ENCODE measurements around the gene ADPRHL1. TPM values are rescaled to one million over a fixed set of nuclear protein-coding genes. Genes with fewer than 3 reads are reported as not detected.

ADPRHL1 gene
- total RNA-seq, 4 donors from 2014 or later, result 6.9 to 15.5 (median 12.6) TPM

GRCh38 chr13:113420232-113420631 lies 33.1 kb downstream of the ADPRHL1 start:
- H3K36me3 ChIP-seq, result no peaks in the 10 kb centered on the region
- H3K4me3 ChIP-seq, result no peak overlapping the region
- peaks cover 0 to 13% (median 0%) of the 10 kb centered on the region in 4 donors for H3K4me1 ChIP-seq
- 90 to 92% methylated on average over 15 of the region's 15 CpGs for WGBS, 2 donors
- peaks cover 0 to 20% of the 10 kb centered on the region in 2 donors for H3K27me3 ChIP-seq
- H3K27ac ChIP-seq, result no peak overlapping the region
- H3K9me3 ChIP-seq, result no peaks in the 10 kb centered on the region
- DNase-seq (ENCODE audit: low spot score in 2 of 2), result no peak
- TF ChIP-seq EP300 (IDR thresholded peaks at IDR 0.05) (no peak), POLR2A (IDR thresholded peaks at IDR 0.05) (no peak)
- TF ChIP-seq, protein P1, sequence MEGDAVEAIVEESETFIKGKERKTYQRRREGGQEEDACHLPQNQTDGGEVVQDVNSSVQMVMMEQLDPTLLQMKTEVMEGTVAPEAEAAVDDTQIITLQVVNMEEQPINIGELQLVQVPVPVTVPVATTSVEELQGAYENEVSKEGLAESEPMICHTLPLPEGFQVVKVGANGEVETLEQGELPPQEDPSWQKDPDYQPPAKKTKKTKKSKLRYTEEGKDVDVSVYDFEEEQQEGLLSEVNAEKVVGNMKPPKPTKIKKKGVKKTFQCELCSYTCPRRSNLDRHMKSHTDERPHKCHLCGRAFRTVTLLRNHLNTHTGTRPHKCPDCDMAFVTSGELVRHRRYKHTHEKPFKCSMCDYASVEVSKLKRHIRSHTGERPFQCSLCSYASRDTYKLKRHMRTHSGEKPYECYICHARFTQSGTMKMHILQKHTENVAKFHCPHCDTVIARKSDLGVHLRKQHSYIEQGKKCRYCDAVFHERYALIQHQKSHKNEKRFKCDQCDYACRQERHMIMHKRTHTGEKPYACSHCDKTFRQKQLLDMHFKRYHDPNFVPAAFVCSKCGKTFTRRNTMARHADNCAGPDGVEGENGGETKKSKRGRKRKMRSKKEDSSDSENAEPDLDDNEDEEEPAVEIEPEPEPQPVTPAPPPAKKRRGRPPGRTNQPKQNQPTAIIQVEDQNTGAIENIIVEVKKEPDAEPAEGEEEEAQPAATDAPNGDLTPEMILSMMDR (IDR thresholded peaks at IDR 0.05), result no peak

GRCh38 chr13:113419531-113420193 lies 33.6 kb downstream of the ADPRHL1 start:
- Histone ChIP-seq H3K27me3 (peaks cover 0 to 20% of the 10 kb centered on the region in 2 donors), H3K4me1 (peaks cover 0 to 13% (median 0%) of the 10 kb centered on the region in 4 donors), H3K36me3 (no peaks in the 10 kb centered on the region), H3K4me3 (no peak overlapping the region), H3K9me3 (no peaks in the 10 kb centered on the region), H3K27ac (no peak overlapping the region)
- TF ChIP-seq POLR2A (IDR thresholded peaks at IDR 0.05) (no peak), EP300 (IDR thresholded peaks at IDR 0.05) (no peak)
- TF ChIP-seq, protein P1 (IDR thresholded peaks at IDR 0.05), result no peak
- 91 to 93% methylated on average over 18 of the region's 18 CpGs for WGBS, 2 donors
- DNase-seq (ENCODE audit: low spot score in 2 of 2), result no peak

- Histone ChIP-seq H3K36me3 (no peaks in the 10 kb centered on the region), H3K4me3 (no peak overlapping the region)
- WGBS, 2 donors, result 92 to 100% methylated on average over 1 of the region's 1 CpG
Observed at GRCh38 chr13:113418722-113419049, 34.6 kb downstream of the ADPRHL1 start.

GRCh38 chr13:113417836-113418721 lies 35.2 kb downstream of the ADPRHL1 start:
- Histone ChIP-seq H3K9me3 (no peaks in the 10 kb centered on the region), H3K4me1 (peaks cover 0 to 13% (median 0%) of the 10 kb centered on the region in 4 donors), H3K36me3 (no peaks in the 10 kb centered on the region), H3K4me3 (no peak overlapping the region), H3K27me3 (peaks cover 0 to 20% of the 10 kb centered on the region in 2 donors), H3K27ac (no peak overlapping the region)
- TF ChIP-seq POLR2A (IDR thresholded peaks at IDR 0.05) (no peak), EP300 (IDR thresholded peaks at IDR 0.05) (no peak)
- TF ChIP-seq, protein P1 (IDR thresholded peaks at IDR 0.05), result no peak
- 62 to 73% methylated on average over 14 to 16 of the region's 16 CpGs for WGBS, 2 donors
- DNase-seq (ENCODE audit: low spot score in 2 of 2), result no peak

More at GRCh38 chr13:113418722-113419049, 34.6 kb downstream of the ADPRHL1 start:
- no peak overlapping the region for H3K27ac ChIP-seq
- no peak for TF ChIP-seq EP300 (IDR thresholded peaks at IDR 0.05)
- TF ChIP-seq, protein P1 (IDR thresholded peaks at IDR 0.05), result no peak
- no peak for TF ChIP-seq POLR2A (IDR thresholded peaks at IDR 0.05)
- H3K9me3 ChIP-seq, result no peaks in the 10 kb centered on the region
- no peak for DNase-seq (ENCODE audit: low spot score in 2 of 2)
- peaks cover 0 to 13% (median 0%) of the 10 kb centered on the region in 4 donors for H3K4me1 ChIP-seq
- peaks cover 0 to 20% of the 10 kb centered on the region in 2 donors for H3K27me3 ChIP-seq

Measured in tibial nerve (tissue), 4 donors.